ENCODE measurements around the gene USP32.
A peak's percentile ranks its signal among the peaks of the same experiment; 100 is the strongest.
"Not testable (repeated sequence)": the region's sequence is repeated elsewhere in the genome, so short reads cannot be mapped to it uniquely, and the experiment has no call there.

The USP32 gene

GRCh38 chr17:60335289-60335688 is 56.6 kb downstream of the USP32 start:
- DNase-seq (ENCODE audit: low spot score) (no peak), FAIRE-seq (no peak)

GRCh38 chr17:60333628-60334031 is 58.3 kb downstream of the USP32 start:
- DNase-seq (ENCODE audit: low spot score): no peak
- FAIRE-seq: no peak

GRCh38 chr17:60333072-60333471 is 58.9 kb downstream of the USP32 start:
- not testable (repeated sequence) for DNase-seq (ENCODE audit: low spot score); FAIRE-seq

- no peak for DNase-seq (ENCODE audit: low spot score)
- FAIRE-seq: no peak
Measured at GRCh38 chr17:60332574-60332973, 59.4 kb downstream of the USP32 start.

- DNase-seq (ENCODE audit: low spot score): no peak
- FAIRE-seq: no peak
Measured at GRCh38 chr17:60330731-60331130, 61.2 kb downstream of the USP32 start.

GRCh38 chr17:60328679-60329078 is 63.3 kb downstream of the USP32 start:
- FAIRE-seq (peak; percentile 20), DNase-seq (ENCODE audit: low spot score) (no peak)

- no peak for FAIRE-seq
Measured at GRCh38 chr17:60327901-60328273, 64.0 kb downstream of the USP32 start.

GRCh38 chr17:60327134-60327900 is 64.6 kb downstream of the USP32 start:
- no peak for DNase-seq (ENCODE audit: low spot score)
- peak; percentile 35 for FAIRE-seq

More at GRCh38 chr17:60327901-60328273, 64.0 kb downstream of the USP32 start:
- DNase-seq (ENCODE audit: low spot score): no peak

GRCh38 chr17:60326702-60327101 is 65.2 kb downstream of the USP32 start:
- FAIRE-seq: peak; percentile 58
- DNase-seq (ENCODE audit: low spot score): no peak

GRCh38 chr17:60325730-60326524 is 66.0 kb downstream of the USP32 start:
- no peak for DNase-seq (ENCODE audit: low spot score)
- no peak for FAIRE-seq

GRCh38 chr17:60323754-60324153 is 68.2 kb downstream of the USP32 start:
- no peak for FAIRE-seq

GRCh38 chr17:60322056-60322387 is 69.9 kb downstream of the USP32 start:
- DNase-seq (ENCODE audit: low spot score) (no peak), FAIRE-seq (no peak)

More at GRCh38 chr17:60323754-60324153, 68.2 kb downstream of the USP32 start:
- DNase-seq (ENCODE audit: low spot score): no peak

GRCh38 chr17:60321336-60322055 is 70.4 kb downstream of the USP32 start:
- no peak for FAIRE-seq

GRCh38 chr17:60318830-60319229 is 73.1 kb downstream of the USP32 start:
- DNase-seq (ENCODE audit: low spot score) (no peak), FAIRE-seq (no peak)

More at GRCh38 chr17:60321336-60322055, 70.4 kb downstream of the USP32 start:
- no peak for DNase-seq (ENCODE audit: low spot score)

- FAIRE-seq (no peak), DNase-seq (ENCODE audit: low spot score) (no peak)
Measured at GRCh38 chr17:60318326-60318725, 73.6 kb downstream of the USP32 start.

- no peak for DNase-seq (ENCODE audit: low spot score)
- FAIRE-seq: no peak
Measured at GRCh38 chr17:60315650-60316049, 76.3 kb downstream of the USP32 start.

GRCh38 chr17:60314900-60315299 is 77.0 kb downstream of the USP32 start:
- not testable (repeated sequence) for FAIRE-seq; DNase-seq (ENCODE audit: low spot score)

- FAIRE-seq (no peak), DNase-seq (ENCODE audit: low spot score) (no peak)
Measured at GRCh38 chr17:60314423-60314822, 77.5 kb downstream of the USP32 start.

GRCh38 chr17:60311936-60312335 is 80.0 kb downstream of the USP32 start:
- DNase-seq (ENCODE audit: low spot score) (no peak), FAIRE-seq (peak; percentile 5)

- FAIRE-seq (no peak), DNase-seq (ENCODE audit: low spot score) (no peak)
Measured at GRCh38 chr17:60311186-60311585, 80.7 kb downstream of the USP32 start.

GRCh38 chr17:60305141-60305540 is 86.8 kb downstream of the USP32 start:
- FAIRE-seq: peak; percentile 30
- no peak for DNase-seq (ENCODE audit: low spot score)

- DNase-seq (ENCODE audit: low spot score) (no peak), FAIRE-seq (peak; percentile 58)
Measured at GRCh38 chr17:60304502-60304901, 87.4 kb downstream of the USP32 start.

Data from urothelium cell line (cell line).